ENCODE data around the gene CCDC182.

GRCh38 chr17:57735230-57735629 lies 9.9 kb downstream of the CCDC182 start:
- TF ChIP-seq CTCF (IDR thresholded peaks at IDR 0.05): no peak
- no peak for TF ChIP-seq POLR2AphosphoS5 (IDR thresholded peaks at IDR 0.05)
- no peak for TF ChIP-seq EP300 (IDR thresholded peaks at IDR 0.05)
- TF ChIP-seq POLR2A (IDR thresholded peaks at IDR 0.05): no peak

Data from upper lobe of left lung (tissue), 4 donors.